Tibial artery (tissue), 4 donors: ENCODE measurements around the gene PRKAR1B.
A peak's percentile ranks its signal among the peaks of the same experiment; 100 is the strongest.

Experiments used
- DNase-seq, 2 donors: peaks; one replicate each; pipeline ENCODE4 v3.0.0-alpha.2; 2019
- H3K27ac ChIP-seq, 2 donors: fragments of 200-600 bp; sonication (generic) in 1 of 2; 1 replicate in 1 of 2; 2 replicates in 1 of 2; pipeline ENCODE4 v1.5.1; 2018 to 2019; ENCODE audit warnings: mild to moderate bottlenecking in 1 of 2
- H3K27me3 ChIP-seq, 2 donors: fragments of 200-600 bp; sonication (generic) in 1 of 2; one replicate each; pipeline versions ENCODE4 v1.5.1 to v1.6.0; 2016 to 2019
- H3K36me3 ChIP-seq, 3 donors: fragments of 200-600 bp; sonication (generic) in 2 of 3; one replicate each; pipeline ENCODE4 v1.5.1; 2016 to 2019; ENCODE audit warnings: mild to moderate bottlenecking in 2 of 3
- H3K4me1 ChIP-seq, 4 donors: fragments of 200-600 bp; sonication (generic) in 2 of 4; 1 replicate in 3 of 4; 2 replicates in 1 of 4; pipeline ENCODE4 v1.5.1; 2016 to 2019
- H3K4me3 ChIP-seq, 2 donors: fragments of 200-600 bp; sonication (generic) in 1 of 2; 1 replicate in 1 of 2; 2 replicates in 1 of 2; pipeline ENCODE4 v1.5.1; 2018 to 2019; ENCODE audit warnings: mild to moderate bottlenecking in 2 of 2
- H3K9me3 ChIP-seq, 3 donors: fragments of 200-600 bp; sonication (generic) in 1 of 3; one replicate each; pipeline ENCODE4 v1.5.1; 2016 to 2019
- intact Hi-C: fragments of 100-400 bp; cut with DNase I; formaldehyde crosslinking; loops from one replicate; pipeline ENCODE4 v1.15.0; 2023; ENCODE audit warnings: low total_unique reads
- TF ChIP-seq, protein P1 (sequence below), 2 experiments: fragments of 200-600 bp in 1 of 2; fragments of 450-650 bp in 1 of 2; IDR thresholded peaks; one replicate each; pipeline ENCODE4 v1.5.1; 2017 to 2019; ENCODE audit warnings: antibody characterized with exemption in 2 of 2, mild to moderate bottlenecking in 1 of 2, moderate library complexity in 1 of 2

PRKAR1B gene

DNA sequence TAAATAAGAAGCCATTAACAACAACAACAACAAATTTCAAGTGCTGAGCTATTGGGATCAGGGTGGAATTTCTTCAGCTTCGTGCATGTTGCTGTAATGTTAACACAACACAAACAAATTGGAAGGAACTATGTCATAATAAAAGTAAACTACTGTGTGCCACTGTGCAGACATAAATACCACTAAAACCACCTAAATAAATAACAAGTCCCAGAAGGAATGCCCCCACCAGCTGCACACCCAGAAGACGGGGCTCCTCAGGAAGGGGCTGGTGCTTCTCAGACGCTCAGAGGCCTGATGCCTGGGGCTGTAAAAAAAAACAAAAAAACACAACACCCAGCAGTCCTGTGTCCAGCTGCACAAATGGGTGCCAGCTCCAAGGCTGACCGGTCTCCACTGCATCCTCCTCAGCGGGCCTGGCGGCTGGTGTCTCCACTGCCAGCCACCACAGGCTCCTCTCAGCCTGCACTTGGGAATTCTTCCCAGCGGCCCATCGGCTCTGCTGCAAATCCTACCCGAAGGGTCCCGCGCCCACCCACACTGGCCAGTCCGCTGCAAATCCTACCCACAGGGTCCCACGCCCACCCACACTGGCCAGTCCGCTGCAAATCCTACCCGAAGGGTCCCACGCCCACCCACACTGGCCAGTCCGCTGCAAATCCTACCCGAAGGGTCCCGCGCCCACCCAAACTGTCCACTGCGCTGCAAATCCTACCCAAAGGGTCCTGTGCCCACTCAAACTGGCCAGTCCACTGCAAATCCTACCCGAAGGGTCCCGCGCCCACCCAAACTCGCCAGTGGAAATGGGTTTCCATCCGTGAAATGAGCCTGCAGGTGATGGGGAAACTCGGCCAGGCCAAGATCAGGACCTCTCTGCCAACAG lies 36.4 kb downstream of the PRKAR1B start:
- intact Hi-C loops, result no loop called here
- Histone ChIP-seq H3K4me1 (no peaks in the 10 kb centered on the region), H3K27me3 (no peaks in the 10 kb centered on the region), H3K27ac (no peak overlapping the region), H3K4me3 (no peak overlapping the region), H3K9me3 (peaks cover 11 to 33% (median 22%) of the 10 kb centered on the region in 3 donors), H3K36me3 (peaks cover 0 to 11% (median 5%) of the 10 kb centered on the region in 3 donors)
- TF ChIP-seq, protein P1, sequence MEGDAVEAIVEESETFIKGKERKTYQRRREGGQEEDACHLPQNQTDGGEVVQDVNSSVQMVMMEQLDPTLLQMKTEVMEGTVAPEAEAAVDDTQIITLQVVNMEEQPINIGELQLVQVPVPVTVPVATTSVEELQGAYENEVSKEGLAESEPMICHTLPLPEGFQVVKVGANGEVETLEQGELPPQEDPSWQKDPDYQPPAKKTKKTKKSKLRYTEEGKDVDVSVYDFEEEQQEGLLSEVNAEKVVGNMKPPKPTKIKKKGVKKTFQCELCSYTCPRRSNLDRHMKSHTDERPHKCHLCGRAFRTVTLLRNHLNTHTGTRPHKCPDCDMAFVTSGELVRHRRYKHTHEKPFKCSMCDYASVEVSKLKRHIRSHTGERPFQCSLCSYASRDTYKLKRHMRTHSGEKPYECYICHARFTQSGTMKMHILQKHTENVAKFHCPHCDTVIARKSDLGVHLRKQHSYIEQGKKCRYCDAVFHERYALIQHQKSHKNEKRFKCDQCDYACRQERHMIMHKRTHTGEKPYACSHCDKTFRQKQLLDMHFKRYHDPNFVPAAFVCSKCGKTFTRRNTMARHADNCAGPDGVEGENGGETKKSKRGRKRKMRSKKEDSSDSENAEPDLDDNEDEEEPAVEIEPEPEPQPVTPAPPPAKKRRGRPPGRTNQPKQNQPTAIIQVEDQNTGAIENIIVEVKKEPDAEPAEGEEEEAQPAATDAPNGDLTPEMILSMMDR (IDR thresholded peaks at IDR 0.05), result no peak
- peak in 1 of 2 donors; percentile 35 for DNase-seq

DNA sequence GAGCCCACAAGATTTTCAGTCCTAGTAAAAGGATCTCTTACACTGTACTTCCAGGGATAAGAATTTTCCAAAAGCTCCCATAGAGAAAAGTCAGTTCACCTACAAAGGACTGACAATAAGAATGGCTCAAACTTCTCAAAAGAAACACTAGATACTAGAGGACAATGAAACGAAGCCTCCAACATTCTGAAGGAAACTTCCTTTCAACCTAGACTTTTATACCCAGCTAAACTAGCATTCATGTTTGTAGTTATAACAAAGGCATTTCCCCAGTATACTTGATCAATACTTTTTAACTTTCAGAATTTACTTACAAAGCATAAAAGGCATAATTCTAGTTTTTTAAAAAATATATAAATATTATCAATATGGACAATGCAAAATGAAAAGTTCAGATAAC lies 41.5 kb downstream of the PRKAR1B start:
- TF ChIP-seq, protein P1 (IDR thresholded peaks at IDR 0.05), result no peak
- DNase-seq, result no peak
- peaks cover 0 to 7% (median 5%) of the 10 kb centered on the region in 3 donors for H3K36me3 ChIP-seq
- intact Hi-C loops, result no loop called here
- H3K4me1 ChIP-seq, result no peaks in the 10 kb centered on the region
- H3K27ac ChIP-seq, result no peak overlapping the region
- peaks cover 11 to 37% (median 26%) of the 10 kb centered on the region in 3 donors for H3K9me3 ChIP-seq
- H3K27me3 ChIP-seq, result no peaks in the 10 kb centered on the region
- H3K4me3 ChIP-seq, result no peak overlapping the region

DNA sequence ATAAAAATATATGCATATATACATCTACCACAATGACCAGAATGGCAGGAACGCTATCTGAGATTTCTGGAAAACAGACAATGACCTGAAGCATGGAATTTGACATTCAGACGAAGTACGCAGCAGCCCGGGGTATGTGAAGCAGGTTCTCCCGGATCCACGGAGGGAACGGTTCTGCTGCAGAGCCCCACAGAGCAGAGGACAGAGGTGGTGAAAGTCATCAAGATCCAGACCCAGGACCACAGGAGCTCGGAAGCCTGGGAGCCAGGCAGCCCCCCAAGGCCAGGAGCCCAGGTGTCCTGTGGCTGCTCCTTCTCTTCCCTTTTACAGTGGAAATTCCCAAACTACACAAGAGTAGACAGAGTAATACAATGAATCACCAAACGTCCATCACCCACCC lies 42.7 kb downstream of the PRKAR1B start:
- H3K4me1 ChIP-seq, result no peaks in the 10 kb centered on the region
- peaks cover 0 to 8% (median 5%) of the 10 kb centered on the region in 3 donors for H3K36me3 ChIP-seq
- peak in 1 of 2 donors; percentile 16 for DNase-seq
- H3K27ac ChIP-seq, result no peak overlapping the region
- no peak overlapping the region for H3K4me3 ChIP-seq
- TF ChIP-seq, protein P1 (IDR thresholded peaks at IDR 0.05), result no peak
- H3K27me3 ChIP-seq, result no peaks in the 10 kb centered on the region
- peaks cover 11 to 36% (median 26%) of the 10 kb centered on the region in 3 donors for H3K9me3 ChIP-seq
- intact Hi-C loops, result no loop called here

DNA sequence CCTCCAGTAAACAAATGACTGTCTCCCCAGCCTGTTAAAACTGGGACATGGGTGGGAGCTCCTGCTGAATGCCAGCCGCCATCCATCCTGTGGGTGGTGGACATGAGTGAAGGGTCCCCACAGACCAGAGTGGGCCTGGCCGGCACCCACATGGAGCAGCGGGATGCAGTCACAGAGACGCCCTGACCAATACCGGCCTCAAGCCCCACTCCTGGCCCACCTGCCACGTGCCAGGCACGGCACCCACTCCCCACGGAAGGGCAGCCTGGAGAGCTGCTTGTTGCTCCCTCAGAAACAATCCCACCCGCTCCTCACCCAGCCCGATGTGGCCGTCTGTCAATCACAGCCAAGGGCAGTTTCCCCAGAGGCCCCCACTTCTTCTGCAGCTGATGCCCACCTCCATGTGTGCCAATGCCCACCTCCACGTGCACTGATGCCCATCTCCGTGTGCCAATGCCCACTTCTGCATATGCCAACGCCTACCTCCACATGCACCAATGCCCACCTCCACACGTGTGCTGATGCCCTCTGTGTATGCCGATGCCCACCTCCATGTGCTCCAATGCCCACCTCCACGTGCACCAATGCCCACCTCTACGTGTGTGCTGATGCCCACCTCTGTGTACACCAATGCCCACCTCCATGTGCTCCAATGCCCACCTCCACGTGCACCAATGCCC lies 43.4 kb downstream of the PRKAR1B start:
- Histone ChIP-seq H3K27me3 (no peaks in the 10 kb centered on the region), H3K36me3 (peaks cover 0 to 8% (median 5%) of the 10 kb centered on the region in 3 donors), H3K4me1 (no peaks in the 10 kb centered on the region), H3K27ac (no peak overlapping the region), H3K9me3 (peaks cover 11 to 29% (median 21%) of the 10 kb centered on the region in 3 donors), H3K4me3 (no peak overlapping the region)
- intact Hi-C loops, result no loop called here
- DNase-seq, result peak in 1 of 2 donors; percentile 60
- TF ChIP-seq, protein P1 (IDR thresholded peaks at IDR 0.05), result no peak

DNA sequence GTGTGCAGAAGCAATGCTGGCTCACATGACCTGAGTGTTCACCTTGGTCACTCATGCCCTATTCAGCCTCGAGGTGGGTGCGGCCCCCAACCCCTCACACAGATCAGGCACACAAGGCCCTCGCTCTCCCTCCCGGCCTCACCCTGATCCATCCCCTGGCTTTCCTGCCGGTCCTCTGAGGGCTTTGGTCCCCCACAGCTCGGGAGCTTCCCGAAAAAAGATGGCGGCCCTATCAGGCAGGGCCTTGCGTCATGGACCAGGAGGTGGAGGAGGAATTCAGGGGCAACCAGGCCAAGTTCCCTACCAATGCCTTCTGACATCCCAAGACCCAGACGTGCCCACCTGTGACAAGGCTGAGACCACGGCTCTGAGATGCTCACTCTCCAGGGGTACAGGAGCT lies 44.3 kb downstream of the PRKAR1B start:
- H3K9me3 ChIP-seq, result peaks cover 8 to 22% (median 12%) of the 10 kb centered on the region in 3 donors
- H3K36me3 ChIP-seq, result peaks cover 0 to 8% (median 0%) of the 10 kb centered on the region in 3 donors
- H3K27me3 ChIP-seq, result no peaks in the 10 kb centered on the region
- no peak overlapping the region for H3K4me3 ChIP-seq
- intact Hi-C loops, result no loop called here
- H3K4me1 ChIP-seq, result no peaks in the 10 kb centered on the region
- TF ChIP-seq, protein P1 (IDR thresholded peaks at IDR 0.05), result no peak
- peak in 1 of 2 donors; percentile 35 for DNase-seq
- no peak overlapping the region for H3K27ac ChIP-seq
